ENCODE results near the gene ADAMTS2.

Gene ADAMTS2

DNA sequence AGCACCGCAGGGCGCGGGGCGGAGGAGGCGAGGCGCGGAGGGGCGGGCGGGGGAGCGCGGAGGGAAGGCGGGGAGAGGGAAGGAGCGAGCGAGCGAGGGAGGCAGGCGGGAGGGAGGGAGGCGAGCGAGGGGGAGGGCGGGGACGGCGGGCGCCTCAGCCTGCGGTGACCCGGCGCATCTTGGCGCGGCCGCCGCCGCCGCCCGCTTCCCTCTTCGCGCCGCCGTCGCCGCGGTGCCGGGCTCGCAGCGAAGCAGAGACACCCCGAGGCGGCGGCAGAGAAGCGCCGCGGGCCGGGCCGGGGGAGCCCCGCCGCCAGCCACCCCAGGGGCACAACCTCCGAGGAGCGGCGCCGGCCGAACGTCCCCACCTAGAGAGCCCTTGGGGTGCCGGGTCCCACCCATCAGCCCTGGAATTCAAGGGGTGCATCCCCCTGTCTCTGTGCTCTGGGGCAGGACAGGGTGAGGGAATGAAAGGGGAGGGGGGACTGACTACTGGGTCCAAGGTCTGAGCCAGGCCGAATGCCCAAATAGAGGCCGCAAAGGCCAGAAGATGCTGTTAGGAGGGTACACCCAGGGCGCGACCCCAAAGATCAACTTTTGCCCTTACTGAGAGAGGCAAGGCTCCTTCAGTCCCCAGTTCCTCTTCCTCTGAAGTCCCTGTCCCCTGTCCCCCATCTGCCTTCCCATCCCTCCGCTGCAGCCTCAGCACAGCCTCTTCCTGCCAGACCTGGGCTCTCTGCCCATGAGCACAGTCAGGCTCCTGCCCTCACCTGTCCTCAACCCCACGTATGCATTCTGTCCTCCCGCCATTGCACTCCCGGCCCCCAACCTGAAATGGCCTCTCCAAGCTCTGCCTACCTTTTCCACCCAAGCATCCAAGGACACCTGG, at the start of gene ADAMTS2:
Gene ADAMTS2 (minus strand): TSS at position 29 of the 889 bp plus-strand sequence. CDS start 133 bp downstream, outside the sequence.
- DNase-seq: no peak

GRCh38 chr5:179393078-179393477, 47.8 kb upstream of the ADAMTS2 start:
- DNase-seq: no peak

- no peak for DNase-seq
These were observed 42.2 kb upstream of the ADAMTS2 start for GRCh38 chr5:179387151-179388110.

- DNase-seq: no peak
These were observed 40.7 kb upstream of the ADAMTS2 start for GRCh38 chr5:179385914-179386313.

DNA sequence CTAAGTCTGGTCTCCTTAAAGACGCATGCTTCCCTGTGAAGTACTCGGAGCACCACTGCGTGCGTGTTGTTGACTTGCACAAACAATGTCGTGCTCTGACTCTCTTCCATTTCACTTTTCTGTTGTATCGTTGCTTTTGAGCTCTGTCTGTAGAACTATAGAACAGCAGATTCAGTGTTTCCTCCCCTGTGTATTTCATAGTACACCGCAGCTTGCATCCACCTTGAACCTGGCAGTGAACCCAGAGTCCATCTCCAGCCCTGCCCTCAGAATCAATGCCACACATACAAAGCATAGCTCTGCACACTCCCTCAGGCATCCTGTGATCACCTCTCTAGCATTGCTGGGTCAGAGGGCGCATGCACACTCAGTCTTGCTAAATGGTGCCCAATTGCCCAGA, 37.2 kb upstream of the ADAMTS2 start:
- DNase-seq: no peak

- no peak for DNase-seq
These were observed 36.4 kb upstream of the ADAMTS2 start for GRCh38 chr5:179381691-179382090.

DNA sequence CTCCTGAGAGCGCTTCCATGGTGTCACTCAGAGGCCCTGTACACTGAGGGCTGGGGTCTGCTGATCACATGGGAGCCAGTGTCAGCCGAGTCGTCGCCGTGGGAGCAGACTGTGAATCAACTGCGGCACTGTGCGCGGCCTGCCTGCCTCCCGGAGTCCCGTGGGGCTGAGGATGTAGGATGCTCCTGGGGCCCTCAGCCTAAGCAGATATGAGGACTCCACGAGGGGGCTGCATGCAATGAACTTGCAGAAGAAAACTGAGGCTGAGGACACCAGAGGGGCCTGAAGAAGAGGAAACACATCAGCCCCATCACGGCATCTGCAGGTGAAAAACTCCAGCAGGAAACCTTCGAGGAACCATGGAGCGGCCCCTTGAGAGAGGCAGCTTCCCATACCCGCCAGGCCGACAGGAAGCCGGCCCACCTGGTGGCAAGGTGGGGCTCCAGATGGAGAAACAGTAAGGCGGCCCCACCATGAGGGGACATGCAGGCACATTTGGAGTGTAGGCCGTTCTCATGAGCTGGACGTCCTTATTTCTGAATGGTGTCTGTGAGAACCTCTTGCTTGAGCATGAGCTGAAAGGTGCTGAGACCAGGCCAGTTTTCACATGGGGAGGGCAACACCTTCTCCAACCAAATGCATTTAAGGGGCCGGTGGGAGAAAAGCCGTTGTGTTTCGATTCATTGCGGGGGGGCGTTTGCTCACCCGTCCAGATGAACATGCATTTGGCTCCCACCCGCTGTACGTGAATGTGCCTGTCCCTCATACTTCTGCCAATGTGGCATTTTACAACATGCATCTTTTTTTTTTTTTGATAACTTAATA, 35.2 kb upstream of the ADAMTS2 start:
- no peak for DNase-seq

- no peak for DNase-seq
These were observed 34.1 kb upstream of the ADAMTS2 start for GRCh38 chr5:179379321-179379890.

- no peak for DNase-seq
These were observed 33.4 kb upstream of the ADAMTS2 start for GRCh38 chr5:179378441-179379271.

DNA sequence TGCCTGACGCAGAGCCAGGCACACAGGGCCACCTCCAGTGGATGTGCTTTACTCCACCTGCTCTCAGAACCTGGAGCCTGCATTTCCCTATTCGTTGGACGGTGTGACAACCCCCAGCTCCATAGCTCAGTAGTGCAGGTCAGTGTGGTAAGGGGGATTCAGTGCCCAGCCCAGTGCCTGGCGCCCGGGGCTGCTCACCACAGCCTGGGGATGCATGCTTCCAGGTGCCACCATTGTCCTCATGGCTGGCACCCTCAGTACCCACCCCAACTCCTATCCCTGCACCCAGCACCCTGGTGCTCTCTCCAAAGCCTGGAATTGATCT, 32.8 kb upstream of the ADAMTS2 start:
- no peak for DNase-seq

DNA sequence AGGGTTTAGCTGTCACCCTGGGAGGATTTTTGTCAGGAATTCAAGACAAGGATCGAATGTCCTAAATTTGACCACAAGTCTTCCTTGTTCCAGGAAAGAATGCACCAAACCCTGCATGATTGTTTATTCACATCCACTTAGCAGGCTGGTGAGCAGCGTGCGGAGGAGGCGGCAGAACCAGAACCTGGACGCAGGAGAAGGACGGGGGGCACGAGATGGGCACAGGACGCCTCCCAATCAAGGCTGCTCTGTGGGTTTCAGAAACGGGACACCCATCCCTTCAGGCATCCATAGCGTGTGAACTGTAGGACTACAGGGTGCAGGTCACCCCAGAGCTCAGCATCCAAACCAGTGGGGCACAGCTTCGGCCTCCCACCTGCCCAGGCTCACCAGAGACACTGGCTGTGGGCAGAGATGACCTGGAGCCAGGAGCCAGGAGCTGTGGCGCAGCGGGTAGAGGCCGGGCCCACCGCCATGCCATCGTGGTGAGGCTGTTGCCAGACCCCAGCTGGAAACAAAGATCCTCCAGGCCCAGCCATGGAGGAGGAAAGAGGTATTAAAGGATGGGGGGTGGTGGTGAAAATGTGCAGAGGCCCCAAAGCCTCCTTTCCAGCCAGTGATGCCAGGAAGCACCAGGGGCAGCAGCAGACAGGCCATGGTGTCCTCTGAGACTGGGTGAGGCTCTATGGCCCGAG, 32.3 kb upstream of the ADAMTS2 start:
- no peak for DNase-seq

DNA sequence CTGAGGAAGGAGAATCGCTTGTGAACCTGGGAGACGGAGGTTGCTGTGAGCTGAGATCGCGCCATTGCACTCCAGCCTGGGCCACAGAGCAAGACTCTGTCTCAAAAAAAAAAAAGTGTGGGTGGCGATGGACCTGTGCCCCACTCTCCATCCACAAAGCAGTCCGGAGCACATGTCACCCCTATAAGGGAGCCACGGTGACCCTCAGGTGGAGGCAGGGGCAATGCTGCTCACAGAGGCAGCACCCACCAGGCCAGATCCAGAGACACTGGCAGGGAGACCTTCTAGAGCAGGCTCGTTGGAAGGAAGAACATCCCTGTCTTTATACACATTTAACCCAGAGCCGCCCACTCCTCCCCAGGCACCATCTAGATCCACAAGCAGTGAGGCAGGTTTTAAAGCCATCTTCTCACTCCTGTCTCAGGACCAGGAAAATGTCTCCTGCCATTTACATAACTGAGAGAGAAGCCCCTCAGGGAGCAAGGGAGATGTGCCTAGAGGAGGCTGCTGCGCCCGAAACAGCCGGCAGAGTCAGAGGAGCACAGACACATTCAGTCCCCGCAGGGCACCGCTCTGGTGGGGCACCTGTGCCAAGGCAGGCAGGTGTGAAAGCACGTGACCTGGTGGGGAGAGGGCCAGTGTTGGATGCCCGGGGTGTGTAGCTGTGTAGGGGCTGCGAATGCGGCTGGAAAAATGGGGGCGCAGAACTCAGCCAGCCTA, 31.6 kb upstream of the ADAMTS2 start:
- no peak for DNase-seq

GRCh38 chr5:179375831-179376365, 30.6 kb upstream of the ADAMTS2 start:
- no peak for DNase-seq

- no peak for DNase-seq
These were observed 30.0 kb upstream of the ADAMTS2 start for GRCh38 chr5:179375236-179375685.

- no peak for DNase-seq
These were observed 29.4 kb upstream of the ADAMTS2 start for GRCh38 chr5:179374506-179375235.

DNA sequence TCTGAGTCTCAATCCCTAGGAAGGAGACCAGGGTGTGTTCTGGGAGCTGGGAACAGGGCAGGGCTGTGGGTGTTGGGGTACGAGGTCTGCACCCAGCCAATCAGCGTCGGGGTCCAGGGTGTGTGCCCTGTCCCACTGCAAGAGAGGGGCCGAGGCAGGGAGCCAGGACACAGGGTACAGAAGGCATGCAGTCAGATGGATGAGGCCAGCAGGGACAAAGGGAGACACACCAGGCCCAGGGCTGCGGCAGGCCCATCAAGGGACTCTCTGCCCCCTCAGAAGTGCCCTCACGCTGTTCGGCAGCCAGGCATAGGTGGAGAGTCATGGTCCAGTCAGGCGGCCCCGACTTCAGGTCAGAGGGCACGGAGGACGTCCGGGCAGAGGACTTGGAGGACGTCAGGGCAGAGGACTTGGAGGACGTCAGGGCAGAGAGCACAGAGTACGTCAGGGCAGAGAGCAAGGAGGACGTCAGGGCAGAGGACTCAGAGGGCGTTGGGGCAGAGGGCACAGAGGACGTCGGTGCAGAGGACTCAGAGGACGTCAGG, 28.8 kb upstream of the ADAMTS2 start:
- no peak for DNase-seq

GRCh38 chr5:179373101-179373934, 28.1 kb upstream of the ADAMTS2 start:
- DNase-seq: no peak

All from KG1 (cell line).